Heart left ventricle (tissue), 16 donors: Measurements from ENCODE around the gene PER1. TPM values are rescaled to one million over a fixed set of nuclear protein-coding genes. Genes with fewer than 3 reads are reported as not detected.

Experiments used
- ATAC-seq, 4 donors: fragments of 200-7000 bp; cut with Tn5 transposase; one replicate each; pipeline ENCODE4 v1.9.1; 2020 to 2022; ENCODE audit warnings: moderate library complexity in 4 of 4, mild to moderate bottlenecking in 3 of 4, moderate number of reproducible peaks in 1 of 4
- DNase-seq, 5 donors: peaks; one replicate each; pipeline ENCODE4 v3.0.0-alpha.2; 2020
- H3K27ac ChIP-seq, 12 donors: fragments of 200-600 bp; sonication (generic) in 4 of 12; one replicate each; pipeline versions ENCODE4 v1.5.0 to v1.8.0; 2016 to 2022; ENCODE audit warnings: mild to moderate bottlenecking in 2 of 12
- H3K27me3 ChIP-seq, 9 donors: fragments of 200-600 bp; sonication (generic) in 2 of 9; one replicate each; pipeline versions ENCODE4 v1.5.1 to v1.8.0; 2016 to 2022; ENCODE audit warnings: mild to moderate bottlenecking in 3 of 9
- H3K36me3 ChIP-seq, 9 donors: fragments of 200-600 bp; sonication (generic) in 2 of 9; one replicate each; pipeline versions ENCODE4 v1.5.0 to v1.8.0; 2018 to 2022; ENCODE audit warnings: mild to moderate bottlenecking in 2 of 9
- H3K4me1 ChIP-seq, 12 donors: fragments of 200-600 bp; sonication (generic) in 4 of 12; one replicate each; pipeline versions ENCODE4 v1.5.0 to v1.8.0; 2016 to 2022; ENCODE audit warnings: mild to moderate bottlenecking in 3 of 12
- H3K4me3 ChIP-seq, 12 donors: fragments of 200-600 bp; sonication (generic) in 4 of 12; one replicate each; pipeline versions ENCODE4 v1.5.0 to v1.8.0; 2017 to 2022; ENCODE audit warnings: mild to moderate bottlenecking in 9 of 12, moderate library complexity in 4 of 12
- H3K9me3 ChIP-seq, 12 donors: fragments of 200-600 bp; sonication (generic) in 4 of 12; one replicate each; pipeline versions ENCODE4 v1.5.0 to v1.8.0; 2016 to 2022; ENCODE audit warnings: mild to moderate bottlenecking in 1 of 12
- POLR2A ChIP-seq, 2 donors: fragments of 450-650 bp; IDR thresholded peaks; one replicate each; pipeline ENCODE4 v1.6.1; 2017; ENCODE audit warnings: antibody characterized with exemption in 2 of 2, mild to moderate bottlenecking in 2 of 2, moderate library complexity in 2 of 2
- WGBS, 4 donors: extraction: QIAGEN DNeasy Blood & Tissue Kit in 2 of 4; methylation state at CpG; one replicate each; pipeline versions ENCODE4 v1.1.5 to v1.1.7; 2013 to 2018; 5-methylcytosine and 5-hydroxymethylcytosine counted together
- intact Hi-C, 10 donors: fragments of 100-400 bp; cut with DNase I; formaldehyde crosslinking; loops; one replicate each; pipeline versions ENCODE4 v1.11.1 to v1.14.2; 2022
- polyA plus RNA-seq, 2 donors: library from polyadenylated mRNA; stranded (reverse); fragments of 200-250 nt; gene quantifications; one replicate each; pipeline ENCODE4 v1.2.3, GENCODE V29; 2013
- total RNA-seq, 9 donors: library from RNA; depleted of rRNA in 2 of 9; stranded (reverse); fragments of >200 nt in 2 of 9; fragmentation: NEBNext Ultra II Directional in 3 of 9; extraction: Animal tissue kit (Norgen Biotek cat#: 25700) in 3 of 9; gene quantifications; one replicate each; pipeline versions ENCODE4 v1.1.0 to v1.2.4, GENCODE V29; 2016 to 2023
- TF ChIP-seq, protein P1 (sequence below), 12 donors: fragments of 200-600 bp; sonication (generic) in 4 of 12; IDR thresholded peaks; one replicate each; pipeline versions ENCODE4 v1.5.0 to v1.8.0; 2018 to 2022; ENCODE audit warnings: antibody characterized with exemption in 12 of 12, mild to moderate bottlenecking in 5 of 12
- donor health status: ischemic (EF 13 %, LVEDD 7.1; RV severe dilation, severe dysfunction).
- donor health status: healthy with polysubstance abuse.
- donor health status: DM: no; HTN: yes; CAD: no.
- donor health status: DM: no; HTN: no; CAD: no.
- donor health status: ischemic (EF 25% LVEDD 6.9; RV normal size, moderate dysfunction).
- donor health status: ischemic (EF 25% LVEDD 5.7; RV mildly dilated, moderate dysfunction).
- donor health status: healthy.
- donor health status: DM: yes; HTN: yes; CAD: no.
- donor health status: ischemic (EF 35%, LVEDD 5.7; RV mildly dilated, moderate dysfunction).
- donor health status: nonischemic (EF 11% LVEDD 7.7; RV severe dilation, severe dysfunction).
- donor health status: DM: yes; HTN: yes; CAD: no.
- donor health status: PGD.
- donor health status: ischemic (EF 29% LVEDD 5.4; RV normal size, mild dysfunction).
- donor health status: nonischemic (EF 23%, LVEDD 6.1; RV moderate dilation, normal function).

The PER1 gene
- total and polyA plus RNA-seq, 11 donors, result 40.2 to 164 (median 92.1) TPM

DNA sequence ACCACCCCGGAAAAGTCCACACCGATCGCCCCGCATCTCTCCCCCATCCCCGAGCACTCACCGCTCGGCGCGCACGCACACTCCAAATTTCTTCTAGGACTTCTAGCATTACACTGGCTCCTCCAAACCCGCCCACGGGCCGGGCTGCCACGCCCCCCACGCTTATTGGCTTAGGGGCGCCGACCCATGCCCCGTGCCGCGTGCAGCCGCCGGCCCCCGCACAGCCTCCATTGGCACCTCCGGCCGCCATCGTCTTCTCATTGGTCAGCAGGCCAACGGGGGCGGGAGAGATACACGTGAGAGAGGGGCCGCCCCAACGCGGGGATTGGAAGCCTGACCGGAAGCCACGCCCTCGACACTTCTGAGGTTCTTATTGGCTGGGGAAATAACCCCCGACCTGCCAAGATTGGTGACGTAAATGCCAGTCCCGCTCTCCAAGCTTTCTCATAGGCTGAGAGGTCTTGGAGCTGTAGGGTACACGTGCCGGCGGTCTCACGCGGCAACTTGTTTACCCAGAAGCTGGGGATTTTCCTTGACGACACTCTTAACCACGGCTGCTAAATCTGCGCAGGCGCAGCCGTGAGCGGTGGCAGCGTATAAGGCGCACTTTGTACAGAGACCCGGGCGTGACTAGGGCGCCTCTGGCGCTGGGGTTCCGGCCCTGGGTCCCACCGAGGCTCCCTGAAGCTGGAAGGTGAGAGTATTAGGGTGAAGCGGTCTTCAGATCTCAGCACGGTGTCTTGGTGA, 4.2 kb upstream of the PER1 start:
- Histone ChIP-seq H3K4me3 (peak overlapping the region; percentile 69 to 97 (median 86)), H3K36me3 (peaks cover 0 to 35% (median 19%) of the 10 kb centered on the region in 9 donors), H3K27ac (peak overlapping the region; percentile 98 to 100 (median 100)), H3K9me3 (no peaks in the 10 kb centered on the region), H3K4me1 (peaks cover 20 to 79% (median 36%) of the 10 kb centered on the region in 12 donors), H3K27me3 (no peaks in the 10 kb centered on the region)
- peak; percentile 97 to 100 for TF ChIP-seq POLR2A (IDR thresholded peaks at IDR 0.05)
- TF ChIP-seq, protein P1, sequence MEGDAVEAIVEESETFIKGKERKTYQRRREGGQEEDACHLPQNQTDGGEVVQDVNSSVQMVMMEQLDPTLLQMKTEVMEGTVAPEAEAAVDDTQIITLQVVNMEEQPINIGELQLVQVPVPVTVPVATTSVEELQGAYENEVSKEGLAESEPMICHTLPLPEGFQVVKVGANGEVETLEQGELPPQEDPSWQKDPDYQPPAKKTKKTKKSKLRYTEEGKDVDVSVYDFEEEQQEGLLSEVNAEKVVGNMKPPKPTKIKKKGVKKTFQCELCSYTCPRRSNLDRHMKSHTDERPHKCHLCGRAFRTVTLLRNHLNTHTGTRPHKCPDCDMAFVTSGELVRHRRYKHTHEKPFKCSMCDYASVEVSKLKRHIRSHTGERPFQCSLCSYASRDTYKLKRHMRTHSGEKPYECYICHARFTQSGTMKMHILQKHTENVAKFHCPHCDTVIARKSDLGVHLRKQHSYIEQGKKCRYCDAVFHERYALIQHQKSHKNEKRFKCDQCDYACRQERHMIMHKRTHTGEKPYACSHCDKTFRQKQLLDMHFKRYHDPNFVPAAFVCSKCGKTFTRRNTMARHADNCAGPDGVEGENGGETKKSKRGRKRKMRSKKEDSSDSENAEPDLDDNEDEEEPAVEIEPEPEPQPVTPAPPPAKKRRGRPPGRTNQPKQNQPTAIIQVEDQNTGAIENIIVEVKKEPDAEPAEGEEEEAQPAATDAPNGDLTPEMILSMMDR (IDR thresholded peaks at IDR 0.05), result peak in 3 of 12 donors; percentile 16 to 36 (median 28)
- WGBS, 4 donors, result 0 to 1% (median 1%) methylated on average over 44 to 59 of the region's 59 CpGs
- intact Hi-C loops, result loop anchor here in 3 of 10 donors (2.0 to 10.0 kb wide), 4 partner anchors 30 to 312 kb away; partner anchors contain the start of genes HES7 (in 2 of the 3), CYB5D1 (in 1 of the 3), NAA38 (in 1 of the 3) and TMEM88 (in 1 of the 3)
- DNase-seq (peak; percentile 100), ATAC-seq (peak; percentile 59 to 77 (median 61))

DNA sequence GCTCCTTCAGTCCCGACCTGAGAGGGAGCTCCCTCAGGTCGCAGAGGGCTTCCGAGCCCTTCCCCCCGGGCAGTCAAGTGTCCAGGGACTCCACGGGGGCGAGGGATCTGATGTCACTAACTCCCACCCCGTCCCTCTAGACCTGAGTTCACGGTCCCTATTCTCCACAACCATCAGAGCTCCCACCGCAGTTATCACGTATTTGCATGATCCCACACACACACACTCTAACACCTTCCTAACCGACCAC, 3.7 kb upstream of the PER1 start:
- ATAC-seq (no peak), DNase-seq (peak in 1 of 5 donors; percentile 49)
- WGBS, 4 donors, result 0 to 2% (median 1%) methylated on average over 11 of the region's 11 CpGs
- H3K27me3 ChIP-seq, result no peaks in the 10 kb centered on the region
- peak overlapping the region; percentile 98 to 100 (median 100) for H3K27ac ChIP-seq
- TF ChIP-seq, protein P1 (IDR thresholded peaks at IDR 0.05), result no peak
- TF ChIP-seq POLR2A (IDR thresholded peaks at IDR 0.05), result no peak
- peak overlapping the region; percentile 69 to 97 (median 86) for H3K4me3 ChIP-seq
- intact Hi-C loops, result loop anchor here in 4 of 10 donors (2.0 to 10.0 kb wide), 5 partner anchors 17 to 311 kb away; partner anchors contain the start of genes HES7 (in 2 of the 4), CYB5D1 (in 1 of the 4), NAA38 (in 1 of the 4) and TMEM88 (in 1 of the 4)
- peaks cover 15 to 79% (median 33%) of the 10 kb centered on the region in 12 donors for H3K4me1 ChIP-seq
- no peaks in the 10 kb centered on the region for H3K9me3 ChIP-seq
- peaks cover 0 to 30% (median 14%) of the 10 kb centered on the region in 9 donors for H3K36me3 ChIP-seq

DNA sequence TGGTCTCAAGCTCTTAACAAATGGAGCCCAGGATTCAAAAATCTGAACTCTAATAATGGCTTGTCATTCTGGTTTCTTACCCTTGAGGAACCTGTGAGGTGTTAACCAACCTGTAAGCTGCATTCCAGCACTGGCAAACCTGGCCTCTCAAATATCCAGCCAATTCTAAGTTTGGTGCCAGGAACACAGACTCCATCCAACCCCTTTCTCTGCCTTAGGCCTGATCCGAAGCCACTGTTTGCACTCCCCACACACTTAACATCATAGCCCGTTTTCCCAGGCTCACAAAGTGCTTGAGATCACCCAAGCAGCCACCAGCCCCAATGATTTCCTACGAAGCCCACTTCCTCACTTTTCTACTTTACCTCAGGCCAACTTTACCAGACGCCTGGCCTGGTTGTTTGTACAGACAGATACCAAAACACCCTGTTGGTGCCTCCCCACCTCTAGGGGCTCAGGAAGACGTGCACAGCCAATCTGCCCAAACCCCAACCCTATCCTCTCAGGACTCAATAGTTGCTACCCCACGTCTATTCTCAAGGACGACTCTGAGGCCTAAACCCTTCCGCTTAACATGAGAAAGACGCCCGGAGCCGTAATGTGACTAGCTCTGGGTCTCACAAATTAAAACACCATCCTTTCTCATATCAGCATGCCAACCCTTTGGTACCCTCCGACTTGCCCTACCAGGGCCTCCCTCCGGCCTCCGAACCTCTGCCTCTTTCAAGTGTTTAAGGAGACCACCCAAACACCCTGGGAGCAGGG, 3.2 kb upstream of the PER1 start:
- Histone ChIP-seq H3K27ac (peak overlapping the region; percentile 98 to 100 (median 100)), H3K9me3 (no peaks in the 10 kb centered on the region), H3K4me3 (peak overlapping the region; percentile 69 to 97 (median 86)), H3K27me3 (no peaks in the 10 kb centered on the region), H3K36me3 (peaks cover 0 to 28% (median 16%) of the 10 kb centered on the region in 9 donors), H3K4me1 (peaks cover 18 to 81% (median 36%) of the 10 kb centered on the region in 12 donors)
- TF ChIP-seq POLR2A (IDR thresholded peaks at IDR 0.05), result no peak
- TF ChIP-seq, protein P1 (IDR thresholded peaks at IDR 0.05), result no peak
- intact Hi-C loops, result loop anchor here in 4 of 10 donors (2.0 to 10.0 kb wide), 4 partner anchors 17 to 311 kb away; partner anchors contain the start of genes HES7 (in 2 of the 4), CYB5D1 (in 1 of the 4), NAA38 (in 1 of the 4) and TMEM88 (in 1 of the 4)
- 7 to 20% (median 11%) methylated on average over 14 of the region's 14 CpGs for WGBS, 4 donors
- ATAC-seq, result no peak
- peak in 1 of 5 donors; percentile 26 for DNase-seq
